ENCODE results near the gene RMP24.

Gene RMP24

DNA sequence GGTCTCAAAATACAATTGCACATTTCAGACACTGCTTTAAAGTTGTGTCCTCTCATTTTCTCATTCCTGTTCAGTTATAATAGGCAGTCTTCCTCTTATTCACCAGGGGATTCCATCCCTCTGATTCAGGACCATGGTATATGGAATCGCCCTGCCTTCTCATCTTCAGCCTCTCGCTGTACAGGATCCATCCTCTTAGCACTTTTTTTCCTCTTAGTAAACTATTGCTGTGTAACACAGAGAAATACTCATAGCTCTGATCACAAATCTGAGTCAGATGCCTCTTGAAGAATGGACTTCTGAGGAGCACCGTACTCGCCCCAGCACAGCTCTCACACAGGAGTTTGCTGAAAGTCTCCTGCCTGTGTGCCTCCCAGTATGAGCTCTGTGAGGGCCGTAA, 11.3 kb downstream of the RMP24 start (continued):
- TF ChIP-seq RORB (CRISPR knock-in tag; IDR thresholded peaks at IDR 0.05) (no peak), NR1H2 (CRISPR knock-in tag; IDR thresholded peaks at IDR 0.05) (no peak), CREM (CRISPR knock-in tag; IDR thresholded peaks at IDR 0.05) (no peak)
- TF ChIP-seq, protein P1, sequence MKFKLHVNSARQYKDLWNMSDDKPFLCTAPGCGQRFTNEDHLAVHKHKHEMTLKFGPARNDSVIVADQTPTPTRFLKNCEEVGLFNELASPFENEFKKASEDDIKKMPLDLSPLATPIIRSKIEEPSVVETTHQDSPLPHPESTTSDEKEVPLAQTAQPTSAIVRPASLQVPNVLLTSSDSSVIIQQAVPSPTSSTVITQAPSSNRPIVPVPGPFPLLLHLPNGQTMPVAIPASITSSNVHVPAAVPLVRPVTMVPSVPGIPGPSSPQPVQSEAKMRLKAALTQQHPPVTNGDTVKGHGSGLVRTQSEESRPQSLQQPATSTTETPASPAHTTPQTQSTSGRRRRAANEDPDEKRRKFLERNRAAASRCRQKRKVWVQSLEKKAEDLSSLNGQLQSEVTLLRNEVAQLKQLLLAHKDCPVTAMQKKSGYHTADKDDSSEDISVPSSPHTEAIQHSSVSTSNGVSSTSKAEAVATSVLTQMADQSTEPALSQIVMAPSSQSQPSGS (CRISPR knock-in tag; IDR thresholded peaks at IDR 0.05; ENCODE audit: borderline replicate concordance, low read depth): no peak

DNA sequence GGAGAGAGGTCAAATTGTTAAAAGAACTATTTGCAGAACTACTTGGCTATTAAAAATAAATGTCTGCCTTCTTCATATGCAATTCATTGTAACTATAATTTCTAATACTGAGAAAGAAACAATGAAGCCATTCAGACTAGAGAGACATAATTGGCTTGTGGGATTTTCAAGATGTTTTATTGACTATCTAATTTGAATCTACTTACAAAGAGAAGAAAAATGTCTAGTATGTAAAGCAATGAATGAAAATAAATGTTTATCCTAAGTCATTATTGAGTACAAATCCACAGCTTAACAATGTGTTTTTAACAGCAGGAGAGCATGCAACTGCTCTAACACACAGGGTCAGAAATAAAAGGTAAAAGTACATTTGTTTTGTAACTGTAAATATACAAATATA, 19.2 kb downstream of the RMP24 start:
- ChIA-PET POLR2A (no interaction called here), CTCF (no interaction called here)
- Mint-ChIP-seq H3K27ac (no peak overlapping the region), H3K4me1 (no peaks in the 10 kb centered on the region), H3K9me3 (no peaks in the 10 kb centered on the region), H3K4me3 (no peak overlapping the region), H3K36me3 (peaks cover 23% of the 10 kb centered on the region), H3K27me3 (ENCODE audit: low read depth) (no peaks in the 10 kb centered on the region)
- TF ChIP-seq E2F5 (CRISPR knock-in tag; IDR thresholded peaks at IDR 0.05) (no peak), JAZF1 (CRISPR knock-in tag; IDR thresholded peaks at IDR 0.05) (no peak), ZNF281 (CRISPR knock-in tag; IDR thresholded peaks at IDR 0.05) (no peak), GABPB1 (CRISPR knock-in tag; IDR thresholded peaks at IDR 0.05) (no peak), ZNF138 (CRISPR knock-in tag; conservative IDR thresholded peaks at IDR 0.05) (no peak), FOXK1 (CRISPR knock-in tag; IDR thresholded peaks at IDR 0.05) (no peak), ZNF416 (CRISPR knock-in tag; IDR thresholded peaks at IDR 0.05) (no peak), NR2C2 (CRISPR knock-in tag; IDR thresholded peaks at IDR 0.05) (no peak), FOXJ3 (CRISPR knock-in tag; IDR thresholded peaks at IDR 0.05; ENCODE audit: borderline replicate concordance) (no peak), NR1H2 (CRISPR knock-in tag; IDR thresholded peaks at IDR 0.05) (no peak), GRHL2 (CRISPR knock-in tag; IDR thresholded peaks at IDR 0.05; ENCODE audit: insufficient replicate concordance, severe bottlenecking) (no peak), FOXP4 (CRISPR knock-in tag; IDR thresholded peaks at IDR 0.05) (no peak)
- TF ChIP-seq, protein P2, sequence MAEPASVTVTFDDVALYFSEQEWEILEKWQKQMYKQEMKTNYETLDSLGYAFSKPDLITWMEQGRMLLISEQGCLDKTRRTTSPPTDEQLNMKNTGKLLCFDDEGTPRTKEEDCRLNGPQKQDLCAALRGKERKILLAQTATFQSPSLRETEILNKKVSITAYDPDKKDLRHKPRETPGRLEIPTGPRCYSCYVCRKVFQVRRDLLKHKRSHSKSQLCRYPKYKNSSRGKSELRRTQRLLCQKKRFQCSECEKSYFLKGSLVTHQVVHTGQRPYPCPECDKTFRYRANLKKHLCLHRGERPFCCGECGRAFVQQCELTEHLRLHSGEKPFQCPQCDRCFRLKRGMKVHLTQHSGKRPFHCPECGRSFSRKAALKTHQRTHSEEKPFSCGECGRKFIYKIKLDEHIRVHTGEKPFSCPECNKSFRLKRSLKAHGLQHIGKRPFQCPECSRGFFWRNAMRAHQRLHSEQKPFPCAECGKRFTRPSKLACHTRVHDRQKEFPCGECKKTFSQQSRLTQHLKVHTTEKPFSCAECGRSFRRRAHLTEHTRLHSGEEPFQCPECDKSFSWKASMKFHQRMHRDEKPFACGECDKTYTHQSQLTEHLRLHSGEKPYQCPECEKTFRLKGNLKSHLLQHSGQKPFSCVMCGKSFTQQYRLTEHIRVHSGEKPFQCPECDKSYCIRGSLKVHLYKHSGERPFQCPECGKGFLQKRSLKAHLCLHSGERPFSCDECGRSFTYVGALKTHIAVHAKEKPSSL (CRISPR knock-in tag; conservative IDR thresholded peaks at IDR 0.05): no peak
- DNase-seq (ENCODE audit: low spot score) (no peak), ATAC-seq (no peak)

Data from WTC11 (cell line).